Duodenal mucosa (tissue), 2 donors: ENCODE results near the gene LIN37.

ENCODE experiments used
- H3K27ac ChIP-seq: one replicate; pipeline ENCODE4 v1.7.0; 2013; ENCODE audit warnings: low read depth, low read length
- H3K27me3 ChIP-seq, 2 donors: one replicate each; pipeline ENCODE4 v1.7.0; 2013; ENCODE audit warnings: low read length in 2 of 2, control low read depth in 1 of 2; ENCODE audit not compliant: insufficient read depth in 2 of 2, control insufficient read depth in 1 of 2
- H3K36me3 ChIP-seq, 2 donors: one replicate each; pipeline ENCODE4 v1.7.0; 2013; ENCODE audit warnings: low read length in 2 of 2, control low read depth in 1 of 2; ENCODE audit not compliant: insufficient read depth in 2 of 2, control insufficient read depth in 1 of 2
- H3K4me1 ChIP-seq, 2 donors: one replicate each; pipeline ENCODE4 v1.7.0; 2013; ENCODE audit warnings: low read length in 2 of 2, control low read depth in 1 of 2; ENCODE audit not compliant: insufficient read depth in 2 of 2, control insufficient read depth in 1 of 2
- H3K4me3 ChIP-seq, 2 donors: one replicate each; pipeline ENCODE4 v1.7.0; 2013; ENCODE audit warnings: low read length in 2 of 2, low read depth in 1 of 2
- H3K9ac ChIP-seq, 2 donors: one replicate each; pipeline ENCODE4 v1.7.0; 2013; ENCODE audit warnings: low read length in 2 of 2, low read depth in 1 of 2
- H3K9me3 ChIP-seq, 2 donors: one replicate each; pipeline ENCODE4 v1.7.0; 2013; ENCODE audit warnings: low read length in 2 of 2, control low read depth in 1 of 2; ENCODE audit not compliant: control insufficient read depth in 1 of 2

Gene LIN37

GRCh38 chr19:35775298-35776101 is 27.1 kb downstream of the LIN37 start, which contains the start of gene ARHGAP33:
TSS of gene ARHGAP33 (plus strand) at chr19:35775564. CDS start at chr19:35775659, 95 bp downstream.
- Histone ChIP-seq H3K4me1 (peaks cover 12 to 14% of the 10 kb centered on the region in 2 donors), H3K9ac (peak within 1 kb of the TSS; percentile 32 to 48), H3K36me3 (peaks cover 0 to 6% of the 10 kb centered on the region in 2 donors), H3K4me3 (peak within 1 kb of the TSS; percentile 58 to 68), H3K9me3 (no peaks in the 10 kb centered on the region), H3K27ac (no peak within 1 kb of the TSS), H3K27me3 (no peaks in the 10 kb centered on the region)

DNA sequence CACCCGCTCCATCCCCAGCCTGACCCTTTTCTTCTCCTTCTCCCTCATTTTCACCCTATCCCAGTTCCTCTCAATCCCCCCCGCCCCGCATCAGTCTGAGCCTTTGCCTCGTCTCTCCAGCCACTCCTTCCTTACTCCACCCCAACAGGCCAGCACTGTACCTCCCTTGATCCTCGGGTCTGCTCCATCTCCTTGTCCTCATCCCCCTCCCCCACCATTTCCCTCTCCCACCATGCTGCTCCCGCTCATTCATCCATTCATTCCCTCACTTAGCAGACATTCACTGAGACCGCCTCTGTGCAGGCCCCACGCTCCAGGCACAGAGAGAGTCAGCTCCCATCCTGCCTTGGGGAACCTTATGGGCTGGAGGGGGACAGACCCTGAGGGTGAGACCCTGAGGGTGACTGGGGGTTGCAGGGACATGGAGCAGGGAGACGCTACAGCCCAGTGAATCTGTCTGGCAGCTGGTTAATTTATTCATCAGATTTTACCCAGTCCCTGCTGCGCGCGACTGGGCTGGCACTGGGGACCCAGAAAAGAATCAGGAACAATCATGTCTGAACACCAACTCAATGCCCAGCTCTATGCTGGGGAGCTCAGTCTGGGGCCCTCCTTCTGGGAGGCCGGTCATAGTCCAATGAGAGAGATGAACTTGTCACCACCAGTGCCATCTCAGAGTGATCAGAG is 27.9 kb downstream of the LIN37 start:
- H3K9ac ChIP-seq = peak overlapping the region; percentile 32 to 48

DNA sequence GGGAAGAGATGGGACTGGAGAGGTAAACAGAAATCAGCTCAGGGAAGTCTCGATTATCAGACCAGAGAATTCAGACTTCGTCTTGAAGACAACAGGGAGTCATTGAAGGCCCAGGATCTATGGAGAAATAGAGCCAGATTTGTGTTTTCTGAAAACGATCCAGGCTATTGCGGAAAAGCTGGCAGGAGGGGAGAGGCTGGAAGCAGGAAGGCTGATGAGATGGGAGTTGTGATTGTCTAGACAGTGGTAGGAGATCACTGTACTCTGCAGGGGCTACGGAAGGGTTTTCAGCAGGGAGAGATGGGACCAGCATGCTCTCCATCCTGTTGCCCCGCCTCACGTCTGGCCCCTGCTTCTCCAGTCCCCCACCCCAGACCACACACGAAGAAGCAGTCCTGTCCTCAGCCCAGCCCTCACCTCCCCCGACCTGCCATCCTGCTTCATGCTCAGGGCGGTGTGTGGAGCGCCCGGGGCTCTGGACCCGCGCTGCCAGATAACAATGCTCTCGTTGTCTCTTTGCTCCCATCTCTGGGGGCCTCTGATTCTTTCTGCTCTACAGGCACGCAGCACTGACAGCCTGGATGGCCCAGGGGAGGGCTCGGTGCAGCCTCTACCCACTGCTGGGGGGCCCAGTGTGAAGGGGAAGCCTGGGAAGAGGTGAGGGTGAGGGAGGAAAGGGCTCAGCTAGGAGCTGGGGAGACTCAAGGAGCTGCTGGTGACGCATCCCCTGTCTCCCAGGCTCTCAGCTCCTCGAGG is 28.9 kb downstream of the LIN37 start:
- no peak overlapping the region for H3K4me3 ChIP-seq
- H3K4me1 ChIP-seq = peaks cover 12 to 14% of the 10 kb centered on the region in 2 donors
- peaks cover 0 to 6% of the 10 kb centered on the region in 2 donors for H3K36me3 ChIP-seq
- no peak overlapping the region for H3K27ac ChIP-seq
- no peaks in the 10 kb centered on the region for H3K27me3 ChIP-seq
- H3K9ac ChIP-seq = no peak overlapping the region
- H3K9me3 ChIP-seq = no peaks in the 10 kb centered on the region

More for the DNA sequence above, 27.9 kb downstream of the LIN37 start:
- Histone ChIP-seq H3K27me3 (no peaks in the 10 kb centered on the region), H3K9me3 (no peaks in the 10 kb centered on the region), H3K27ac (no peak overlapping the region), H3K36me3 (peaks cover 0 to 6% of the 10 kb centered on the region in 2 donors), H3K4me1 (peaks cover 12 to 14% of the 10 kb centered on the region in 2 donors), H3K4me3 (peak overlapping the region; percentile 58 to 68)

- no peak overlapping the region for H3K9ac ChIP-seq
- H3K27ac ChIP-seq = no peak overlapping the region
- no peaks in the 10 kb centered on the region for H3K27me3 ChIP-seq
- H3K36me3 ChIP-seq = peaks cover 0 to 6% of the 10 kb centered on the region in 2 donors
- no peak overlapping the region for H3K4me3 ChIP-seq
- H3K4me1 ChIP-seq = peaks cover 12 to 14% of the 10 kb centered on the region in 2 donors
- no peaks in the 10 kb centered on the region for H3K9me3 ChIP-seq
Observed at GRCh38 chr19:35777961-35778360, 29.6 kb downstream of the LIN37 start.

- H3K36me3 ChIP-seq = peaks cover 0 to 6% of the 10 kb centered on the region in 2 donors
- H3K27ac ChIP-seq = no peak overlapping the region
- H3K9ac ChIP-seq = no peak overlapping the region
- H3K4me3 ChIP-seq = no peak overlapping the region
- no peaks in the 10 kb centered on the region for H3K27me3 ChIP-seq
- H3K9me3 ChIP-seq = no peaks in the 10 kb centered on the region
- peaks cover 12 to 14% of the 10 kb centered on the region in 2 donors for H3K4me1 ChIP-seq
Observed at GRCh38 chr19:35779033-35779432, 30.7 kb downstream of the LIN37 start.

DNA sequence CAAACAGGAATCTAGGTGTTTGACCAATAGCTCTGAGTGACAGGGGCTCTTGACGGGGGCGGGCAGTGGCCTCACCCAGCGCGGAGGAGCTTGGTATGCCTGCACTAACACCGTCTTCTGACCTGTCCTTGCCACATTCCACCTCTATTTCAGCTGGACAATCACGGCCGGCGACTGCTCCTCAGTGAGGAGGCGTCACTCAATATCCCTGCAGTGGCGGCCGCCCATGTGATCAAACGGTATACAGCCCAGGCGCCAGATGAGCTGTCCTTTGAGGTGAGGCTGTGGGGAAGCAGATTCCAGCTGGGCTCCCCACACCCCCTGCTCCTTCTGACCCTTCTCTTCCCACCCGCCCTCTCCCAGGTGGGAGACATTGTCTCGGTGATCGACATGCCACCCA is 31.7 kb downstream of the LIN37 start:
- no peak overlapping the region for H3K9ac ChIP-seq
- H3K27me3 ChIP-seq = no peaks in the 10 kb centered on the region
- H3K4me1 ChIP-seq = peaks cover 5% of the 10 kb centered on the region in 2 donors
- H3K36me3 ChIP-seq = peaks cover 0 to 6% of the 10 kb centered on the region in 2 donors
- H3K9me3 ChIP-seq = no peaks in the 10 kb centered on the region
- no peak overlapping the region for H3K4me3 ChIP-seq
- H3K27ac ChIP-seq = no peak overlapping the region

GRCh38 chr19:35780717-35781116 is 32.3 kb downstream of the LIN37 start:
- Histone ChIP-seq H3K9me3 (no peaks in the 10 kb centered on the region), H3K36me3 (peaks cover 0 to 6% of the 10 kb centered on the region in 2 donors), H3K27ac (no peak overlapping the region)

GRCh38 chr19:35781650-35782049 is 33.3 kb downstream of the LIN37 start:
- Histone ChIP-seq H3K9me3 (no peaks in the 10 kb centered on the region), H3K27me3 (no peaks in the 10 kb centered on the region), H3K9ac (no peak overlapping the region), H3K4me3 (no peak overlapping the region), H3K4me1 (no peaks in the 10 kb centered on the region), H3K27ac (no peak overlapping the region), H3K36me3 (peaks cover 0 to 6% of the 10 kb centered on the region in 2 donors)

More at GRCh38 chr19:35780717-35781116, 32.3 kb downstream of the LIN37 start:
- Histone ChIP-seq H3K27me3 (no peaks in the 10 kb centered on the region), H3K4me3 (no peak overlapping the region), H3K9ac (no peak overlapping the region), H3K4me1 (peaks cover 5% of the 10 kb centered on the region in 2 donors)

GRCh38 chr19:35782589-35782988 is 34.2 kb downstream of the LIN37 start:
- Histone ChIP-seq H3K36me3 (peaks cover 0 to 6% of the 10 kb centered on the region in 2 donors), H3K4me1 (no peaks in the 10 kb centered on the region), H3K27me3 (no peaks in the 10 kb centered on the region), H3K4me3 (no peak overlapping the region), H3K9ac (no peak overlapping the region), H3K9me3 (no peaks in the 10 kb centered on the region), H3K27ac (no peak overlapping the region)
